Measurements from ENCODE around the gene FGD4.
"Not testable (repeated sequence)": the region's sequence is repeated elsewhere in the genome, so short reads cannot be mapped to it uniquely, and the experiment has no call there.

Gene FGD4

DNA sequence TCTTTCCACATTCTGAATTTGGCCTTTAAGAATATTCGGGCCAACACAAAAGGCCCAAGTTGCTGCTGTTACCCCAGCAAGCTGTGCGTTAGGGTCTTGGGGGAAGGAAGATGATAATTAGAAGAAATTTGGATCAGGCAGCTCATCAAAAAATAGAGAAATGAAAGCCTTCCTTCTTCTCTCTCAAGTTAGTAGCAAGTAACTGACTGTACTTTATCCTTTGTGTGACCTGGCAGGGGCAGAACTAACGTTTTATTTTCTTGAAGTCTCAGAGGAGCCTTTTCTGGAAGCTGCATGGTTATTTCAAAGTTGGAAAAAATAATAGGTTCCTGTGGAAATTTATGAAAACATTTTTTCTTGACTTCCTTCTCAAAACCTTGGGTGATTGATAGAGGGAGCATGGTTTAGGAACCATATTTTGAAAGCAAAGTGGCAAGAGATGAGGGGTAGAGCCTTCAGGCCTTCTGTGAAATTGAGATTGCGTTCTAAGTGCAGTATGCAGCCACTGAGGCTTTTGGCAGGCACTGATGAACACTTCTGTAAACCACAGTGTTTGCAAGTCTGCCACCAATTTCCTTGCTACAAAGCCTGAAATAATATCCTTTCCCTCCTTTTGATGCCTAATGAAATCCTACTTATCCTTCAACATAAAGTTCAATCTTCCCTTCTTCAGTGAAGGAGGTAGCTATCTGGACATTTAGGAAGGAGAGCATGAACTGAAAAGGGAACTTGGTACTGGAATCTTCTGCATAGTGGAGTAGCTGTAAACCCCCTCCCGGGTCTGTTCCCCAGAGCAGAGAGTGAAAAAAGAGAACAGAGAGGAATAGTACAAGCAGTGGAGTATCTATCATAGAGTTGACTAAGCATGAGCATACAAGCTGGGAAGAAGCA, 123.2 kb downstream of the FGD4 start:
- no peak for DNase-seq (ENCODE audit: low read depth)

DNA sequence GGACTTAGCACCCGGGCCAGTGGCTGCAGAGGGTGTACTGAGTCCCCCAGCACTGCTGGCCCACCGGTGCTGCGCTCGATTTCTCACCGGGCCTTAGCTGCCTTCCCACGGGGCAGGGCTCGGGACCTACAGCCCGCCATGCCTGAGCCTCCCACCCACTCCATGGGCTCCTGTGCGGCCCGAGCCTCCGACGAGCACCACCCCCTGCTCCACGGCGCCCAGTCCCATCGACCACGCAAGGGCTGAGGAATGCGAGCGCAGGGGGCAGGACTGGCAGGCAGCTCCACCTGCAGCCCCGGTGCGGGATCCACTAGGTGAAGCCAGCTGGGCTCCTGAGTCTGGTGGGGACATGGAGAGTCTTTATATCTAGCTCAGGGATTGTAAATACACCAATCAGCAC, 126.4 kb downstream of the FGD4 start:
- not testable (repeated sequence) for DNase-seq (ENCODE audit: low read depth)

DNA sequence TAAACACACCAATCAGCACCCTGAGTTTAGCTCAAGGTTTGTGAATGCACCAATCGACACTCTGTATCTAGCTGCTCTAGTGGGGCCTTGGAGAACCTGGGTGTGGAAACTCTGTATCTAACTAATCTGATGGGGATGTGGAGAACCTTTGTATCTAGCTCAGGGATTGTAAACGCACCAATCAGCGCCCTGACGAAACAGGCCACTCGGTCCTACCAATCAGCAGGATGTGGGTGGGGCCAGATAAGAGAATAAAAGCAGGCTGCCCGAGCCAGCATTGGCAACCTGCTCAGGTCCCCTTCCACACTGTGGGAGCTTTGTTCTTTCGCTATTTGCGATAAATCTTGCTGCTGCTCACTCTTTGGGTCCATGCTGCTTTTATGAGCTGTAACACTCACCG, 127.0 kb downstream of the FGD4 start:
- not testable (repeated sequence) for DNase-seq (ENCODE audit: low read depth)

DNA sequence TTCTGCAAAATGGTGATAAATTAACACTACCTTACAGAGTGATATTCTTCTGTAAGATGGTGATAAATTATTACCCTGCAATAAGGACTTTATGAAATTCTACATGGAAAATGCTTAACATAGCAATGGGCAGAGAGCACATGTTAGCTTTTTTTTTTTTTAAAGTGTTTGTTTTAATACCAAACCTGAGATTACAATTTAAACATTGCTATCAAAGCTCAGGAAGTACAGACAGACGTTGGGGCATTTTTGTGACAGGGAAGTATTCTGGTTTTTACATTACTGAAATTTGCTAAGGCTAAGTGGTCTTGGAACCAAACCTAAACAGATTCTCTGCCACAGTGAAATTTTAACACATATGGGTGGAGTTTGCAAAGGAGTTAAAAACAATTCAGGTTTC, 133.1 kb downstream of the FGD4 start:
- no peak for DNase-seq (ENCODE audit: low read depth)

DNA sequence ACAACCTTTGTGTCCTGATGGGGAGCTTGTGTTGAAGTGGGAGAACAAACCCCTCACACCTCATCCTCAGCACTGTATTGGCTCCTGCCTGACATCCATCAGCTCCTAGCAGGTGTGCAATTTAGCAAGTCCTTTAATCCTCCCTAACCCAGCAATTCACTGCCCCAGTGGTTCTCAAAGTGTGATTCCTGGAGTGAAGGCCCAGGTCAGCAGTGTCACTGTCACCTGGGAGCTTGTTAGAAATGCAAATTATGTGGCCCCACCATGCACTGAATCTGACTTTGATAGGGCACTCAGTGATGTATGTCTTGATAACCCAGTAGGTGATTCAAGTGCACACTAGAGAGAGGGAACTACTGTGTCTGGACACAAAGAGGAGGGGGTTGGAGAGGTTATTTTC, 133.6 kb downstream of the FGD4 start:
- no peak for DNase-seq (ENCODE audit: low read depth)

DNA sequence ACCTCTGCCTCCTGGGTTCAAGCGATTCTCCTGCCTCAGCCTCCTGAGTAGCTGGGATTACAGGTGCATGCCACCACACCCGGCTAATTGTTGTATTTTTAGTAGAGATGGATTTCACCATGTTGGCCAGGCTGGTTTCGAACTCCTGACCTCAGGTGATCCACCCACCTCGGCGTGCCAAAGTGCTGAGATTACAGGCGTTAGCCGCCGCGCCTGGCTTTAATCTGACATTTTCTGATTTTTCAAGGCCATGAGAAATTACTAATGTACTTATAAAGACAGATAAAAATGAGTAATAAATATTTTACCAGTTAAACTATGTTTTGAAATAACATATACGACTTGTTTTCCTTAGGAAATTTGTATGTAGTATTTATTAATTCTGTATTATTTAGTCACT, 134.1 kb downstream of the FGD4 start:
- not testable (repeated sequence) for DNase-seq (ENCODE audit: low read depth)

DNA sequence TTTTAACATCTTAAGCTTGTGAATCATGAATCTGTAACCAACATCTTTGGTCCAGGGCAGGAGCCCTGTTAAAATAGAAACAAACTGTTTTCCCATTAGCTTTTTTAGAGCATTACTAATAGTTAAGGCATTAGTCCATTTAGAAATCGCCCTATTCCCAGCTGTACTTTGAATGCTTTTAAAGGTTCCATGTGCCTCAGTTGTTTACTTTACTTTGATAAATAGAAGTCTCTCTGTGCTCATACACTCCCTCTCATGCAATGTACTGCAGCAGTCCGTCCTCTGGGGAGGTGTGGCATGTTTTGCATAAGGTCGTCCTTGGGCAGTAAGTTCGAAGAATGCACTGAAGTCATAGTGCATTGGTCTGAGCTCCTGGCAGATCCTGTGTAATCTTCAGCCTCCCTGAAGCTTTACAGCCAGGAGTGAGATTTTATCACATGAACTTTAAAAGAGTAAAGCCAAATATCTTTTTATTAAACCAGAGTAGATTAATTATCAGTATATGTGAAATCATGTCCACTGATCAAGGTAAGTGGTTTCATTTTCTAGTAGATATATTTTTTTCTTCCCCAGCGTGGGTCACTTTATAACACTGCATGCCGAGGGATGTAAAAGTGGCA, 134.7 kb downstream of the FGD4 start:
- no peak for DNase-seq (ENCODE audit: low read depth)

DNA sequence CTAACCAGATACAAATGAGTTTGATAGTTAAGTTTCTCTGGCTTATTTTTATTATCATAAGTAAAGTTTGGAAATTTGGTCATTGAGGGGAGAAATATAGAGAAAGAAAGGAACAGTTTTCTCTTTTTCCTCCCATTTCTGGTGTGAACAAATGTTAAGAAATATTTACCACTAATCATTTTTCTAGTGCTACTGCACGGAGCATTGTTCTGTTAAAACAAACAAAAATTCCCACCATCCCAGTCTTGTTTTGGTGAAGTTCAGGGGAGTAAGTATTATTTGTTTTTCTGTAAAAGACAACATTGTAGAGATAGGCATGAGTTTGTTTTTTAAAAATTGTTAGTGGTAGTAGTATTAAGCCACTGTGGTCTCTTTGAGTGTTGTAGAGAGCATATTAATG, 135.3 kb downstream of the FGD4 start:
- no peak for DNase-seq (ENCODE audit: low read depth)

DNA sequence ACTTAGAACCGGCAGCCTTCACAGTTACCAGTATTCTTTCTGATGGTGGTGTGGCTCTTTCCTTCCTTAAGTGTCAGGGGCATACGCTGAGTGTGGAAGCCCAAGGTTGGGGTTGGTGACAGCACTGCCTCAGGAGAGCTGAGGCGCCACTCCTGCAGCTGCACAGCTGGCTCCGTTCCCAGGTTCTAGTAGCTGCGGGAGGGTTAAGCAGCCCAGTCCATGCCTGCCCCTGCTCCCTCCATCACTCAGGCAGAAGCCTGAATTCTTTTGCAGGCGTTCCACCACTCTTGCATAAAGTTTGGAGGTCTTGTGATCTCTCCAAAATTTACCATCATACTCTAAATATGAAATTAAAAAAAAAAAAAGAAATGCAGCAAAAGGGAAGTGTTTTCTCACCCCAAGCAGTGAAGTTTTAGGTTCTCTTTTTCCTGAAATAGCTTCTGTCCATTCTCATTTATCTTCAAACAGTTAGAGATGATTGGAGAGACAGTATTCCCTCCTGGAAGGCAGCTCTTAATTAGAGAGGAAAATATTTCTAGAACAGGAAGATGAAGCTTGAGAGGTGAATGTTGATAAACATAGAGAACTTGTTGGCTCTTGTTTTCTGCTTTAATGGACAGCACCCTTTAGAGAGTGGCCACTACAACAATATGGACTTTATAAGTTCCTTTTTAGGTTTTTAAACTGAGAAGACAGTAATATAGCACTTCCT, 136.1 kb downstream of the FGD4 start:
- DNase-seq (ENCODE audit: low read depth), result no peak

DNA sequence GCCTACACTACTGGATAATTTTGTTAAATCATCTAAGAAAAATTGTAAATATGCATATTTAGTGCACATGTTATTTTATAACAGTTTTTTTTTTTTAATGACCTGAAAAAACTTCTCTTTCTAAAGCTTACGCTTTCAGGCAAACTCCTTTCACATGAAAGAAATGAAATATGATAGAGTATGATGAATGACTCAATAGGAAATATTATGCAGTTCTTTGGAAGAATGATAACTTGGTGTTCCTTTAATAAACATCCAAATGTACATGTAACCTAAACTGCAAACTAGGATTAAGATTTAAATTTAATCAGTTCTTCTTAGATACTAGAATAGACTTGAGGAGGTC, 136.6 kb downstream of the FGD4 start:
- DNase-seq (ENCODE audit: low read depth), result no peak

DNA sequence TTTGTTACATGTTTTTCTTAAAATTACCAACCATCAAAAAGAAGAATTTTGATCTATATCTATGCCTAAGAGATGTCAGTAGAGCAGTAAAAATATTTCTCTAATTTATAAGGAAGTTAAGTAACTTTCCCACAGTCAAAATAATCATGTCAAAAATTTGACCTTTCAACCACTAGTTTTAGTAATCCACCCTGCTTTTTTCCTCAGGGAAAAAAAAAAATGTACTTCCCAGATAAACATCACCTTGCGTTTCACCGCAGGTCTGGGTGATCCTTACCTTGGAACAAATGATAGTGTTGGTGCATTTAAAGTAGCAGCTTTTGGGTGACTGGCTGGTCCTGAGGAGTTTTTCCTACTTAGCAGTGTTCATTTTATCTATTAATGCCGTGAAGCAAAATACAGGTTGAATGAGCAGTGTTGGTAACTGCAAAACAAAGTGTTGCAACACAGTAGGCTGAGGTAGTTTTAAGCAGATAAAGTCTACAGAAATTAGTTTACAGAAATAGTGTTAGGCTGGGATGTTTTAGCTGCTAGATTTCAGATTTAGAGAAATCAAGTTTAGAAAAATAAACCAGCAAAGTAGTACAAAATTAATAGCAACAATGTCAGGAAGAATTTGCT, 142.5 kb downstream of the FGD4 start:
- DNase-seq (ENCODE audit: low read depth), result no peak

DNA sequence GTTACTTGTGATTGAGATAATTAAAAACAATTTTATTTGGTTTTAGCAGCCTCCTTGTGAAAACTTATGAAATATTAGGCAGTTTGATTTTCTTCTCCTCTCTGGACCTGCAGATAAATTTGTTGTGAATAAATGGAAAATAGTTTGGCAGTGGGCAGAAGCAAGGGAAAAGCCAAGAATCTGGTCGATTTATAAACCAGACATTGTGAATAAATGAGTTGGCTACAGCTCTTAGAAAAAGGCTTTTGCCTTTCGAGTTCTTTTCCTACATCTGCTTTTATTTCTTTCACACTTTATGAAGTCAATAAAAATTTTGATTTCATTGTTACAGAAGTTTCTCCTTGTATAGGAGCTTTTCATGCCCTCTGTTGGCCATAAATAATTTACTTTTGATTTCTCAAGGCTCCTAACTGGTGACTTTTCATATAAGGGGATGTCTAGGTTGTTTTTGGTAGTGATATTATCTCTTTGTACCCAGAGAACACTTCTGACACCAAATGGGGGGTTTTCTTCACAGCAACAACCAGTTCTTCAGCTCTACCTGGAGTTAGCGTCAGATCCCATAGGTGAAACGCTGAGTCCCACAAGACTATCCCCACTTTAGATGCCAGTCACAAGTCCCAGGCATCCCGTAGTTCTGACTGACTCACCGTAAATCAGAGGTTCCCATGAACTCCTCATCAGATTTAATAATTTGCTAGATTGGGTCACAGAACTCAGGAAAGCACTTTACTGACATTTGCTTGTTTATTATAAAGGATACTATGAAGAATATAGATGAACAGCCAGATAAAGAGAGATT, 143.3 kb downstream of the FGD4 start:
- no peak for DNase-seq (ENCODE audit: low read depth)

DNA sequence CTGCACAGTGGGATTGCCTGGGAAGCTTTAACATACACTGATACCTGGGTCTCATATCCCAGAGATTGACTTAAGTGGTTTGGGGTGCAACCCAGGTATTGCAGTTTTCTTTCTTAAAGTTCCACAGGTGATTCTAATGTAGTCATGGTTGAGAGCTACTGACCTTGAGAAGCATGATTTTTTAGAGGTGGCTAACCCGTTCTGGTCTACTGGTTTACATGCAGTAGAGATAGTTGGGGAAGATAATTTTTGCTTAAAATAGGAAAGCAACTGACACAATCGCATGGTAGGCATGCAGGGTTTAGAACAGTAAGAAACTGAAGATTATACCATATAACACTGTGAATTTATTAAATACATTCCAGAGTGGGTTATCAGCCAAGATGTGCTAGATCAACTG, 145.5 kb downstream of the FGD4 start:
- no peak for DNase-seq (ENCODE audit: low read depth)

DNA sequence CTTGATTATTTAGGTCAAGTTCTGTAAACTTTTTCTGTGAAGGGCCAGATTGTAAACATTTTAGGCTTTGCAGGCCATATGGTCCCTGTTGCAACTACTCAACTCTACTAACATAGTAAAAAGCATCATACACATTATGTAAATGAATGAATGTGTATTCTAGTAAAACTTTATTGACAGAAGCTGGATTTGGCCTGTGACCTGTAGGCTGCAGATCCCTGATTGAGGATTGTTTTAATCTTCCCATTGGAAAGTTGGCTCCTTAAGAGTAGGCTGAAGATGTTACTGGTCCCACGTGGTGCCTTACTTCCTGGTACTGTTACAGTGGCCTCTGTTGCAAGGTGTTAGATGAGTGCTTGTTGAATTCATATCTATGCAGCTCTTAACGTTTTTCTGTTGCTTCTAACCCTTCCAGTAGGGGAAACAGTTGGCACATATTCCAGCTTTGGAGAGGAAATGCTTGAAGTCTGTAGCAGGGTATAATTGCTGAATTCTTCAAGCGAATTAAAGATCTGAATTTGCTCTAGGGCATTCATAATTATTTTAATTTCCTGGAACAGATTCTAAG, 146.1 kb downstream of the FGD4 start:
- no peak for DNase-seq (ENCODE audit: low read depth)

DNA sequence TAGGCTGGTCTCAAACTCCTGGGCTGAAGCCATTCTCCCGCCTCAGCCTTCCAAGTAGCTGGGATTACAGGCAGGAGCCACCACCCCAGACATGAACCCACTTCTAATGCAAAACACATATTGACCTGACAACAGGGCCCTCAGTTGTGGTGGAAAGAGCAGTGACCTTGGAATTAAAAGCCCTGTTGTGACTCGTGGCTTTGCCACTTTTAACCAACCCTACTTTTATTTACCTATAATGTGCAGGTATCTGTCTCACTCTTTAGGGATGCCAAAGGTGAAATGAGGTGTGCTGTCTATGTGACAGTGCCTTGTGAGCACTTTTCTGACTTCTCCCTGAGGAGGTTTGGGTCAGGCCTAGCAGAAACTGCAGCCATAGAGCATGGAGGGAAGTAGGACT, 146.9 kb downstream of the FGD4 start:
- DNase-seq (ENCODE audit: low read depth), result no peak

DNA sequence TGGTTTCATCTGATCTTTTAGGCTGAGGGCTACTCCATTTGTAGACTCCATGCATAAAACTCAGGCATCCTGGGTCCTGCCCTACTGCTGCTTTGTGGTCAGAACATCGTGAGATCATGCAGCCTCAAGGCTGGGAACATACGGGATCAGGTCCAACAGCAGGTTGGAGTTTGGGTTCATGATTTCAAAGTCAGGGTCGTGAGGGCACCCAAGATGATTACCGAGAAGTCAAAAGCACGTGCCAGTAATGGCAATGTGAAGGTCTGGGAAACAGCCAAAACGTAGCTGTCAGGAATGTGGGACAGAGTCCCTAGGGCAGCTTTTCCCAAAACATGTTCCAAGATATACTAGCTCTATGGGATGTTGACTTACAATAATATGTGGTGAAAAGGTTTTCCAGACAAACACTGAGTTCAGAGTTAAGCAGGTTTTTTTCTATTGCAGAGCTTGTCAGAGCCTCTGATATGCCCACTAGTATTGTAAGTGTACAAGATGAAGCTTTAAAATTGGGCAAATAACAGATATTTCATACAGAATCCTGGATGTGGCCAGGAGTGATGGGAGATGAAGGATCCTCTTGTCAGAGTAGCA, 149.4 kb downstream of the FGD4 start:
- DNase-seq (ENCODE audit: low read depth), result no peak

DNA sequence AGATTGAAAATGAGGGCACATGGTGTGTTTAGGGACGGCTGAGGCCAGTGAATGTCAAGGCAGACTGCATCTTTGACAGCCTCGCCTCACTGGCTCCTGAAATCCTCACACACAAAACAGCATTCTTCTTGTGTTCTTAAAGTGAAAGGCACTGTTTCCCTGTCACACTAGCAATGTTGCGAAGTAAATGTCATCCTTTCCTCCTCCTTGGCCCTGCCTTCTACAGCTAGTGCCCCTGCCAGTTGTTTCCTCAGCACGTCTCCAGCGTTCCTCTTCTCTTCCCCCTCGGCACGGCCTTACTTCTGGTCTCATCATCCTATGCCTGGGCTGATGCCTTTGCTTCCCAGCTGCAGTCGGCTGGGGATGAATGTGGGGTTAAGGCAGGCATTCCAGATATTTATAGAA, 150.3 kb downstream of the FGD4 start:
- DNase-seq (ENCODE audit: low read depth), result no peak

DNA sequence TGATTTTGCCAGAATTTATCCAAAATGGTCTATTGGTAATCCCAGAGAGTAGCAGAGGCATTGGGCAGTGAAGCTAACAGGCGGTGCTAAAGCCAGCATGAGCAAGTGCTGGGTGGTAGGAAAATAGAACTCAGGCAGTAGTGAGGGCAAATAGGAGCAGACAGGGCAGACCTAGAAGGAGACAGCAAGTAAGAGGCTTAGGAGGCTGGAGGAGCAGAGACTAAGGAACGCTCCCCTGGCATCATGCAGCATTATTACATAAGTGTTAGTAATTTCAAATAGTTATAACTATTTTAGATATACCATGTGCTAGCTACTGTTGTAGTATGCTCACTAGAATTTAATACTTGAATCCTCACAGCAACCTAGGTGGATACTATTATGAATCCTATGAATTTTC, 151.7 kb downstream of the FGD4 start:
- no peak for DNase-seq (ENCODE audit: low read depth)

DNA sequence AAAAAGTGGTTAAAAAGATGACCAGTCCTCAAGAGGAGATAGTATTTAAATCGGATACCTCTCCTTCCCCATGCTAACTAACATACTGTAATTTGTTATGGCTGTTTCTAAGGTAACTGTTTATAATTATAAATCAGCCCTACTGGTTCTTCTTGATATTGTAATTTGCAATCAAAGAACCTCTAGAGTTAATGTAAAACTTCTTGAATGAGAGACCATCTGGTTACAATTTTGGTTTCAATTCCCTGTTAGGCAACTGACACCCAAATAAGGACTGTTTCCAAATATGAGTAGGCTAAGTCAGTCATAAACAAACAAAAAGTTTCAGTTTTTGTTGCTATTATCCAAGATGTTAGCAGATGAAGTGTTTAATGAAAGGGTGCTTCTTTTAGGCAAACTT, 159.5 kb downstream of the FGD4 start:
- DNase-seq (ENCODE audit: low read depth), result no peak

DNA sequence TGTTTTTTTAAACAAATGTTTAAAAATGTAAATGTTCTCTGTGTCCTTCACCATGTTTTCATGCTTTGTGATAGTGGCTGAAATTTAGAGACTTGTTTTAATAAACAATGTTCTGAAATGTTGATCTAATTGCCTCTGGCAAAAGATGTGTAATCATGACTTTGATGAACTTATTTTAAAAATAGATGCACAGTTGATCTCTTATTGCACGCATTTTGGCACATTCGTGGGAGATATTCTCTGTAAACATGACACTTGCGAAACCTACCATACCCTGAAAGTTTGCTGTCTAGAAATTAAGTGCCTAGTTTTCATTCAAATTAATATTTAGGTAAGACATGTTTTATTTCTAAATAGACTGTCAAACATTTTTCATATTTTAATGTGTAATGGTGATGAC, 160.1 kb downstream of the FGD4 start:
- no peak for DNase-seq (ENCODE audit: low read depth)

DNA sequence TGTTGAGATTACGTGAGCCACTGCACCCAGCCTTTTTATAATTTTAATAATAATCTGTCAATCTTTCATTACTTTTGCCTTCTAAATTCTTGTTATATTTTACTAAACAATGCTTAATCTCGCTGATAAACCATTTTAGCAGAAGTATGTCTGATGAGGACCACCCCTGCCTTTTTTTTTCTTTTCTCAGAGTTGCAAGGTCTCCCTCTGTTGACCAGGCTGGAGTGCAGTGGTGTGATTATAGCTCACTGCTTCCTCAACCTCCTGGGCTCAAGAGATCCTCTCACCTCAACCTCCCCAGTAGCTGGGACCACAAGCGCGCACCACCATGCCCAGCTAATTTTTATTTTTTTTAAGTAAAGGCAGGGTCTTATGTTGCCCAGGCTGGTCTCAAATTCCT, 161.2 kb downstream of the FGD4 start:
- no peak for DNase-seq (ENCODE audit: low read depth)
